Activated T-helper 1 cell treated with Interleukin-2 at 50 U/mL for 16 hours (primary cell): Measurements from ENCODE around the gene ITPR1.

Experiments used
- DNase-seq: peaks from one replicate; pipeline ENCODE4 v3.0.0-alpha.2; 2020; ENCODE audit warnings: low read depth

ITPR1 gene

DNA sequence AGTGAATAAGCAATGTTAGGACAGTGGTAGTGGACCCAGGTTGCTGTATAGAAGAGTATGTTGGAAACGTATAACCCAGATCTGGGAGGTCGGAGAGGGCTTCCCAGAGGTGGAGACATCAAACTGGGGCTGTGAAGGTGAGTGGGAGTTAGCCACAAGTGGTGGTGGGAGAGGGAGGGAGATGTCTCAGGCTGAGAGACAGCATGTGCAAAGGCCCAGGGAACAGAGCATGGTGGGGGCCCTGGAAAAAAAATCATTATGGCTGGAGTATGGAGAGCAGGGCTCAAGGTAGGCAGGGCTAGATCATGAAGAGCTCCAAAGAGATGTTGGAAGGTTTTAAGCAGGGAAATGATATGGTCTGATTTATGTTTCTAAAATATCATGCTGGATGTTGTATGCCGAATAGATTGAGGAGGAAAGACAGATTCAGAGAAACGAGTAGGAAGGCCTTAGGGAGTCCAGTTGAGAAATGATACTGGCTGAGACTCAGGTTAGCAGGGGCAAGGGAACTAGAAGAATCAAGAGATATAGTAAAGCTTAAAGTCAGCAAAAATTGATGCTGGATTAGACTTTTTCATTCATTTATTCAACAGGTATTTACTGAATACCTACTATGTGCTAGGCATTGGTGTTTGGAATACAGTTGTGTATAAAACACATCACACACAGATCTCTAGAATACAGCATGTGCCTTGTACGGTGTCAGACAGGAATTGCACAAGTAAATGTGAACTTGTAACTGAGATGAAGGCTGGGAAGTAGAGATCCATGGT lies 17.0 kb downstream of the ITPR1 start:
- no peak for DNase-seq

- DNase-seq = no peak
Observed at GRCh38 chr3:4511491-4512262, 18.5 kb downstream of the ITPR1 start.

- DNase-seq = no peak
Observed at GRCh38 chr3:4512895-4513616, 19.9 kb downstream of the ITPR1 start.

- no peak for DNase-seq
Observed at GRCh38 chr3:4514321-4514720, 21.2 kb downstream of the ITPR1 start.

- no peak for DNase-seq
Observed at GRCh38 chr3:4514916-4515315, 21.8 kb downstream of the ITPR1 start.

DNA sequence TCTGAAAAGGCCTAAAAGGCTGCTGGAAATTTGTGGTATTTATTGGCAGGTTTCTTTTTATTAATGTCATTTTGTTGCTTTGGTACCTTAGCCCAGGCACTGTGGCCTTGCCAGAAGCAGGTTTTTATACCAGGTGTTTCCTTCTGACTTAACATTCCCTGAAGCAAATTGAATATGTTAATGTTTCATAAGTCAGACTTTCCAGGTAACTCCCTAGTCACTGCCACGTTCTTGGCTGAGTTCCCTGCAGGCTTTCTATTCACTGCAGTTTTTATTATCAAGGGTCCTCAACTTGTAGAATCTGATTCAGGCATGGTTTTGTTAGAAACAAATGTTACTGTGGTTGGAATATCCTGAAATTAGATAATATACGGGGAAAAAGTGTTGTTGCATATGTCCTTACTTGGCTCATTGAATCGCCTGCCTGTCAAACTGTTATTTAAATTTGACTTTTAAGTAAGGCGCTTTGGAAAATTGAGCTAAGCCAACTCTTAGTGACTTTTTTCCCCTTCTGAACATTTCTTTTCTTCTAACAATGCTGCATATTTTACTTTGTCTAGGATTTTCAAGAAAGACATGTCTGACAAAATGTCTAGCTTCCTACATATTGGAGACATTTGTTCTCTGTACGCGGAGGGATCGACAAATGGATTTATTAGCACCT lies 22.9 kb downstream of the ITPR1 start:
- DNase-seq = no peak

DNA sequence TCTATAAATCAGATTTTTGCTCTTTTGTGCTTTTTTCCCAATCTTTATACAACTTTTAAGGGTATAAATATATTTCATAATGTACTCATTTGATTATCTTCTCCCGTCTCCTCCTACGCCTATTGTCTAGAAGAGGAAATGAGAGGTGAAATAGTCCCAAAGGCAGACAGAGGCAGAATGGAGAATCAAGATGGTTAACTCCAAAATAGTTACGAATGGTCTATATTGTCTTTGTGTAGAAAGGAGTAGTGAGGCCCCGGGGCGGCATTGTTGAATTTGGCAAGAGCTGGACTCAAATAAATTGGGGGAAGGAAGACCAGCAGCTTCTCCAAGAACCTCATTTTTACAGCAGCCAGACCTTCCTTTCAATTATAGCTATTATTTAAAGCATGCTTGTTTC lies 23.9 kb downstream of the ITPR1 start:
- DNase-seq = no peak

DNA sequence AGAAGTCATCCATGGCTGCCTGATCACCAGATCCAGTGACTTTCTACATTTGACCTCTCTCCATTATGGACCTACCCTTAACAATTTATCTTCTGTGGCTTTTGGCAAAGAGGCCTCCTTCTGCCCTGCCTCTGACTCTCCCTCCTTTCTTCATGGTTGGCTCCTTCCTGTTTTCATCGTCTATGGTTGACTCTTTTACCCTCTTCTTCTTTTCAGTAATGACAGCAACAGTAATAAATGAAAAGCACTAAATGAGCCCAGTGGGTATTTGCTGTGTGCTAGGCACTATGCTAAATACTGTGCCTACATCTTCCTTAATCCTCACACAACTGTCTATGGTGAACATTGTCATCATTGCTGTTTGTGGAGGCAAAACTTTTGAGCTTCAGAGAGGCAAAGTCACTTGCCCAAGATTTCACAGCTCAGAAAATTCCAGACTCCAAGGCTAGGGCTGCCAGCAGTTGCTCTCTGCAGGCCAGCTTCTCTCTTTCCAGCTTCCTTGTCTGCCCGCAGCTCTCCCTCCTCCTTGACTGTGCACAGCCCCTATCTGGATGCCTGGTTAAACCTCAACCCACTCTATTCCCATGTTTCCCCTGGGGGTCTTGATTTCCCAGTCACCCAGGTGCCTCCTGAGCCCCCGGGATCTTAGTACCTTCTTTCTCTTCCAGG lies 24.6 kb downstream of the ITPR1 start:
- DNase-seq = no peak

GRCh38 chr3:4520033-4520816 lies 27.1 kb downstream of the ITPR1 start:
- no peak for DNase-seq

GRCh38 chr3:4522947-4523346 lies 29.8 kb downstream of the ITPR1 start:
- no peak for DNase-seq

DNA sequence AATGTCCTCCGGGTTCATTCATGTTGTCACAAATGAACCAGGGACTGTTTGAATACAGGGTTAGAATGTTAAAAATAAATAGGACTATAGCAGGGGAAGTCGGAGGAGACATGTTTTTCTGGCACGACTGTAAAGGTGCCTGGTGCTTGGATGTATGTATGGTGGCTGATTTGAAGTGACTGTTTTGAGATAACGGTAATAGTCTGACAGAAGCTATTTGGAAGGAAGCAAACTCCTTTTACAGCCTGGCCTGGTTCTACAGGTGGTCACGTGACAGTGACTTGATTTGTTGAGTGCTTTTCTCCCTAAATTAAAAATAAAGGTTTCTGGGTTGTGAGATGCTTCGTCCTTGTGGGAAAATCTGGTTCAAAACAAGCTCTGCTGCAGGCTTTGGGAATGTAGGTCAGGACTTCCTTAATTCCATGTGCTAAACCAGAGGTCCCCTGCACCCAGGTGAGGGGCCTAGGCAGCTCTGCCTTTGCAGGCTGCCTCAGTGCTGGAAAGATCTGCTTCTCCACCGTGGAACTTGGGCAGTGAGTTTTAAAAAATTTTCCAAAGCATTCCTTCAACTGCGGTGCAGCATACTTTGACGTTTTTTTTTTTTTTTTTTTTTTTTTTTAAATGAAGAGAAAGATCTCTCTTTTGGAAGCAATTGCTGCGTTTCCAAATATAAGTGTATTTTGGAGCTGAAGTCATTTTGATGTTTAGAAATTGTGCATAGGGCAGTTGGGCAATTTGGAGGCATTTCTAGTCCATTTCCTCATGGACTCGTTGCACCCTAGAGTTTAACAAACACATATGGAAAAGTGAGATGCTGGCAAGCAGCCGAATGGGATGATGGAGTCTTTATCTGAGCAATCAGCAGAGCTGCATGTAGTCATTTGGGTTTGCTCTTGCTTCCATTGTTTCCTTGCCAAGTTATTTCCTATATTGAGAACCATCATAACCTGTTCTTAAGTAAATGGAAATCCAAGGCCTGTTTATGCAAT lies 30.9 kb downstream of the ITPR1 start:
- no peak for DNase-seq

GRCh38 chr3:4525560-4526223 lies 32.5 kb downstream of the ITPR1 start:
- DNase-seq = no peak

DNA sequence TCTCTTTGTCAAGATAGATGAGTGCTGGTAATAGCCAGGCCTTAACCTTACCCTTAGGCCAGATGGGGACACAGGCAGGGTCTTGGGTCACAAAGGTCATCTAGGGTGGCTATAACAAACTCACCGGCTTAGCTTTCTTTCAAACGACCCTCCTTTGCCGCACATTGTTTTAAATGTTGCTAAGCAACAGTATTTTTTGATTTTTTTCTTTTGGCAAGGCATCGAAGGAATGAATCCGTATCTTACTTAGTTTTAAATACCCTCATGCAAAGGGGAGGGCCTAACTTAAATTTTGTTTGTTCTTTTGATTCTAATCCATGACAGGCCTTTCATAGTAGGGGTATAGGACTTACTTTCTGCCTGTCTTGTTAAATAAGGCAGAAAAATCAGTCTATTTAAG lies 35.2 kb downstream of the ITPR1 start:
- DNase-seq = no peak

DNA sequence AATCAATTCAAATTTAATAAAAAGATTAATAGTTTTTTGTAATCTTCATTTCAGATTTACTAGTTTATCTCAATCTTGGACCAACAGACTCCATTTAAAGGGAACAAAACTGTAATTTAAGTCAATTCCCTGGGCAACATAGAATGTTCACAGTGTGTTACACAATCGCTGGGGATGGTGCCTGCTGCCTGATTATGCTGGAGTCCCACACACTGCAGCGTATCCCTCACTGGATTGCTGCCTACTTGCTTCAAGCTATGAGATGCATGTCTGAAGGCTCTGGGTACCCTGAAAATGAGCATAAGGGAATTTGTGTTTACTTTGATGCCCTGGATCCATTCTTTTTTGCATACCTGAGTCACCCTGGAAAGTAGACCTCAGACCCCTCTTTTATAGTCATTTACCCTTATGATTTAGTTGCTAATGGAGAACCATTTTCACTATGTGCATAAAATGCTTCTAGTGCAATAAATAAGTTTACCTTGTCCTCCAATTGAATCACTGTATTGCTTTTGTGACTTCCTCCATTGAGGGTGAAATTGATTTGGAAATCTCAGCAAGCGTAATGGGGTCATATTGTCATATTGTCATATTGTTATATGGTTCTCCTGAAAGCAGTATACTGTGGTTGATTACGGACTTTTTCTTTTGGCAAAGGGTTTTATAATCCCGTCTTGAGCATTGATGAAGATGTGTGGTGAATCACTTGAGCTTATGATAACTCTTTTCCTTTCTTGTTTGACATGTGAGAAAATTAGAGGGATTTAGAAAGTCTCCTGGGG lies 35.9 kb downstream of the ITPR1 start:
- DNase-seq = no peak

DNA sequence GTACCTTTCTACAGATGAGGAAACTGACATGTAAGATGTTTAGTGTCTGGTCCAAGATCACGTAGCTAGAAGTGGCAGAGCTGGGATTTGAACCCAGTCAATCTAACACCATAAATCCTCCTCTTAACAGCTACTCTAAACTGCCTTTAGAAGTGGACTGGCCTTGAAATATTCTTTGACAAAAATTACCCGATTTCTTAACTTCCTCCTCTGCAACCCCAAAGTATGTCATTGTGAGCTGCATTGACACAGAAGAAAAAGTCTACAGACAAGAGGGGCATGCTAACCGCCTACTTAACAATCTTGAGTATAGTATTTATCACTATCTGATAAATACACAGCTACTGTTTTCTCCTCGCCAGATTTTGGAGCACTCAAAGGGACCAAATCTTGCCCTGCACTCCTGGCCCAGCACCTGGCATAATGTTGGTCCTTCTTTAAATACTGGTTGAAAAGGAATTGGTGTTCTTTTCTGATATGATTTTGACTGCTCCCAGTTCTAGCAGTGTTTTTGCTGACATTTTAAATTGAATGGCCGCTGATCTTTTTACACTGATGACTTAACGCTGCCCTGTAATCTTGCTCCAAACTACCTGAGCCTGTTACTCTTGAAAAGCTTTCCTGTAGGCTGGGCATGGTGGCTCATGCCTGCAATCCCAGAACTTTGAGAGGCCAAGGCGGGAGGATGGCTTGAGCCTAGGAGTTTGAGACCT lies 36.9 kb downstream of the ITPR1 start:
- no peak for DNase-seq

GRCh38 chr3:4531478-4532025 lies 38.4 kb downstream of the ITPR1 start:
- no peak for DNase-seq

DNA sequence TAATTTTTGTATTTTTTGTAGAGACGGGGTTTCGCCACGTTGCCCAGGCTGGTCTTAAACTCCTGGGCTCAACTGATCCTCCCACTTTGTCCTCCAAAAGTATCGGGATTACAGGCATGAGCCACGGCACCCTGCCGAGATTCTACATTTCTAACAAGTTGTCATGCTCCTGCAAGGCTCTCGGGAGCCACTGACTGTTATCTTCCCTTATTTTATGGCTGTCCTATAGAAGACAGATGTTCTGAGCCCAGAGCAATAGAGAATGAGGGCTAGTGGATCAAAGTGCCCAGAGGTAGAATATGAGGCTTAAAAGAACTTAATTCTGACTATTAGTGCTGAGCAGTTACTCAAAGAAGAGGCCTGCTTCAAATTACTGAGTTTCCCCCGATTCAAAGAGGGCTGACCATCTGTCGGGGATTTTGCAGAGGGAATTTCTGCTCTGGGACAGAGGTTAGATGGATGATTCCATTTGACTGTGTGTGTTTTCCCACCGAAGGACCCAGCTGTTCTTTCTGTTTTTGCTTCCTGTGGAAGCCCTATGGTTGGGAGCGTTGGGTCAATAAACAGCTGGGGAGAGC lies 39.5 kb downstream of the ITPR1 start:
- DNase-seq = no peak
